ENCODE results near the gene MYH6.

MYH6 gene

DNA sequence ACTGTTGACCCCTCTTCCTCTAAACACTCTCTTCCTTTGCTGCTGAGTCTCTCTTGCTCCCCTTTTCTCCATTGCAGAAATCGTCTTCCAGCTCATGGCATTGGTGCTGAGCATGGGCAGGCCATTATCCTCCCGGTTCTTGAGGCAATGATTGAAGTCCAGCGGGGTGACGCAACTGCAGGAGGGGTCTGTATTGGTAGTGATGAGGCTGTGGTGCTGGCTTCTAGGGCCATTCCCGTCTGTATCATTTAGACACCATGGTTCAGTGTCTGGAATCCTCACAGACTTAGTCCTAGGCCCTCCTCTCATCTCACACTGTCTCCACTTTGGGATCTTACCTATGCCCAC, 54.7 kb downstream of the MYH6 start:
- no peak for DNase-seq

DNA sequence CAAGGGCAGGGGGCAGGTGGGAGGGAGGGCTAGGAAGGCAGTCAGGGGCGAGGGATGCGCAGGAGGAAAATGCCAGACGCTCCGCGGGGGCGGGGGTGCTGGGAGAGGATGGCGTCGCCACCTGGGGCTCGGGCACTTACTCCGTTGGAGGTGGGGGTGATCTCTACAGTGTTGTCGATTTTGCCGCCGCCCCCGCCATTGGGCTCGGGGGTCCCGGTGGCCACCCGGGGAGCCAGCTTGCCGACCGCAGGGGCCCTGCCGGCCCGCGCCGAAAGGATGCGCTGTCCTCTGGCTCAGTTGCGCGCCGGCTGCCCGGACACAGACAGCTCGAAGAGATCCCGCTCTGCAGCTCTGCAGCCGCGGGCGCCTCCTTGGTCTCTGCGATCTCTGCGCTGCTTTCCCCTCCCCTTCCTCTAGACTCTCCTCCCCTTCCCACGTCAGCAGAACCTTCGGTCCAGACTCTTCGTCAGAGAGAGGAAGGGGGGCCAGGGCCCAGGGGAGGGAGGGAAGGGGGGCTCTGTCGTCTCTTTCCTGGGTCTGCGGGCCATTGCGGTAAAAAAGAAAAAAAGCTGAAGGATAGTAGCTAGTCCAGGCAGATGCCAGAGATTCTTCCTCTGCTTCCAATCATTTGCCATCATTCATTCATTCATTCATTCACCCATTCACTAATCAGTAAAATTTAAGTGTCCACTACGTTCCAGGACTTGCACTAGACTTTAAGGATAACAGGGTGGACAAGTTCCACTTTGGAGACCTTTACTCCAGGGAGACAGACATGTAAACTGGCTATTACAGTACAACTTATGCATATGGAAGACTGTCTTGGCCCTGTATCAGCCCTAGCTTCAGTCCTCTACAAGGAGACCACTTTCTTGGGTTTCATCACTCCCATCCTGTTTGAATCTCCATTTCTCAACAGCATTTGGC, 55.3 kb downstream of the MYH6 start, which contains the start of gene SLC22A17:
SLC22A17 (minus strand) TSS at position 382 of the 927 bp plus-strand sequence.
- DNase-seq = peak; percentile 79

DNA sequence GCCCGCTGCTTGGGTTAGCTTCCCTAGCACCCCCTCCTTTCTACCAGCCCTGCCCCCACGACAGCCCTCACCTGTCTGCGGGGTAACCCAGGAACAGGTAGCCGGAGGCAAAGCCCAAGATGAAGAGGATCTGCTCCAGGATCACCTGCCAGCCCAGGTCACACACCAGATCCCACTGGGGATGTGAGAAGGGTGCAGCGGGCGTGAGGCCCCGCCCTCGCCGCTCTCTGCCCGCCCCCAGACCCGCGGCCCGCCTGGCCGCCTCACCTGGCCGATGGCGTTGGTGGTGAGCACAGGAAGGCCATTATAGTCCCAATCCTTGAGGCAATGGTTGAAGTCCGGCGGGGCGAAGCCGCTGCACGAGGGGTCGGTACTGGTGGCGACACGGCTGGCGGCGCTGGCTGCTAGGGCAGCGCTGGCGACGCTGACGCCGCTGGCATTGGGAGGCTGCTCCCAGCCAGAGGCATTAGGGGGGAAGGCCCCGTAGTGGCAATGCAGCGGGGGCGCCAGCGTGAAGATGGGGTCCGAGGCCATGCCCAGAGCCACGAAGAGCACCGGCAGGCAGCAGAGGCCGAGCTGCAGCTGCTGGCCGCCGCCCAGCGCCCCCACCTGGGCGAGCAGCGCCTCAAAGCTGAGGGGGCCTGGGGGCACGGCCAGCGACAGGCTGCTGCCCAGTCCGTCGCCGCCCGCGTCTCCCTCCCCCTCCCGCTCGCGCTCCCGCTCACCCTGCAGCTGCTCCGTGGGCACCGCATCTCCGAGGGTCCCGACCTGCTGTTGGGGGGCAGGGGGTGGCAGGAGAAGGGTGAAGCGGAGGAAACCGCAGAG, 56.2 kb downstream of the MYH6 start:
- no peak for DNase-seq

GRCh38 chr14:23349156-23349845, 58.8 kb downstream of the MYH6 start:
- DNase-seq = no peak

GRCh38 chr14:23348297-23348655, 59.8 kb downstream of the MYH6 start:
- DNase-seq = no peak

- DNase-seq = no peak
These were observed 60.4 kb downstream of the MYH6 start for GRCh38 chr14:23347406-23348296.

DNA sequence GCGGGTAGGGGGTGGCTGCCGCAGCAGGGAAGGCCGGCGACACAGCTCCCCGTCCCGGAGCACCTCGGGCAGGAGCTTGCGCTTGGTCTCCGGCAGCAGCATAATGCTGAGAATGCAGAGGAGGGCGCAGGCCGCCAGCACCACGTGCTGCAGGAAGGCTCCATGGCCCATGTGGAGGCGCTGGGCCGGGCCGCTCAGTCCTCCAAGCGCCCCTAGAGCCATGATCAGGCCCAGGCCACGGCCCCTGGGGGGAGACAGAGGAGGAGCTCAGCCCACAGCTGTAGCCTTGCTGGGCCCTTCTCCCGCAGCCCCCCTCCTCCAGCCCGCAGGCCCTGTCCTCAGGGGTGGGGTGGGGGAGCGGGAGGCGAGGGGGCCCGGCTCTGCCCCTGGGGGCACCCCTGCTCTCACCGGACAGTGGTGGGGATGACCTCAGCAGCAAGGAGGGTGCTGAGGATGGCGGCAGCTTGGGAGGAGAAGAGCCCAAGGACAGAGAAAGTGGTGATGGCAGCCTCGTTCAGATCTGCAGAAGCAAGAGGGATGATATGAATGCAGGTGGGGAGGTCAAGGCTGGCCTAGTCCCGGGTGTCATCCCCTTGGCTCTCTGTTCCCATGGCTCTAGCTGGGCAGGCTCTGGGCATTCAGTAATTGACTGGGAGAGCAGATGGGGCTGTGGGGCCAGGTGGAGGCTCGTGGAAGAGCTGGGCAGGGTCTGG, 61.2 kb downstream of the MYH6 start:
- DNase-seq = no peak

DNA sequence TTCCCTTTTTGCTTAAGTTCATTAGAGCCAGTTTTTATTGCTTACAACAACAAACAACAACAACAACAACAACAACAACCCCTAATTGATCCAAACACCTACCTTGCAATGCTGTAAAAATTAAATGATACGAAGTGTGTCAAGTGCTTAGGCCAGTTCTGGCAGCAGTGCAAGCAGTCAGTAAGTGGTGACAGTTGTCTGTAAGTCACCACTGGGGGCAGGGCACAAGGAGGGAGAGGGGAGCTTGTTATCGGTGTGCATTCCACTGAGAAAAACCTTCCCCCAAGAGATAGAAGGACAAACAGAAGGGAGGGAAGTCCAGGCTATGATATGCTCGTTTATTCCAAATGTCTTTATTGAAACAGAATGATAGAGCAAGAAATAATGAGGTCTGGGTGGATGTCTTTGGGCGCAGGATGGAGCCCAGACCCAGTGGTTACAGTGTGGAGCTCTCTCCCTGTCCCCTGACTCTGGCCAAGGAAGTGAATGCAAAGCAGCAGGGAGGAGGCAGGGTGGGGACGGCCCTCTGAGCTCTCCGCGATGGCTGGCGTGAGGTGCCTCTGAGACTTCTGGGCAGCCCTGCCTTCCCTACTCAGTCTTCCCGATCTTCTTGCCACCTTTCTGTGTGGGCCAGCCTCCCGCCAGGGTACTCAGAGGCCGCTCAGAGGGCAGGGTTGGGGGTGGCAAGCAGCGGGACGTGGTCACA, 61.9 kb downstream of the MYH6 start:
- DNase-seq = no peak

DNA sequence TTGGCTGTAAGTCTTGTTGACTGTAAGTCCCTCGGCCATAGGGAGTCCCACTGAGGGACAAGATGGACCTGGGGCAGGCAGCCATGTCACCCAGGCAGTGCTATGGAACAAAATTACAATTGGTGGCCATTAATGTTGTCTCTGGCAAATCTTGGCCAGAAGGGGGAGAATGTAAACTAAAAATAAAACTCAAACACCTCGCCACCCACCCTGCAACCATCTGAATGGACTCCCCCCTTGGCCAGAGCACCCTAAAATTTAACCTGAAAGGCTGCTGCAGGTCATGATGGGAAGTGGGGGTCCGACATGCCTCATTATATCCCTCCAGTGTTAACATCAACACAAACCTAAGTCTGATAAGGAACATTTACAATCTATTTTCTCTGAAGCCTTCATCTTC, 63.6 kb downstream of the MYH6 start:
- DNase-seq = no peak

DNA sequence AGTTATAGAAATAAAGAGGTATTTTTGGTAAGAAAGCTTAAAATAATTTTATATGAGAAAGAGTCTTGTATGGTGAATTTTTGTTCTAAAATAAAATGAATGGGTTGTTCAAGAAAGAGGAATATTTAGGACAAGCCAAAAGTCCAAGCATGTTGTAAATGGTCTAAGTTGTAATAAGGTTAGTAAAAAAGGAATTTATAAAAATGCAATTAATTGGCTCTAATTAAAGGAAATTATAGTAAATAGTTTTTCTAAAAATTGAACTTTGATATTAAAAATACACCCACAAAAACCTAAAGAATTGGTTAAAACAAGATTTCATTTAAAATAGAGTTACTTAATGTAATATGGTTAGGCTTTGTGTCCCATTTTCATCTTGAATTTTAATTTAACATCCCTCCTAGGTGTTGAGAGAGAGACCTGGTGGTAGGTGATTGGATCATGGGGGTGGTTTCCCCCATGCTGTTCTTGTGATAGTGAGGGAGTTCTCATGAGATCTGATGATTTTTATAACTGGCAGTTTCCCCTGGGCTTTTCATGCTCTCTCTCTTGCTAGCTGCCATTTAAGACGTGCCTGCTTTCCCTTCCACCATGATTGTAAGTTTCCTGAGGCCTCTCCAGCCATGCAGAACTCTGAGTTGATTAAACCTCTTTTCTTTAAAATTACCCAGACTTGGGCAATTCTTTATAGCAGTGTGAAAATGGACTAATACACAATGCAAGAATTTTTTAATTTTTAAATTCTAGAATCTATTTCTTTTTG, 68.4 kb downstream of the MYH6 start:
- DNase-seq = no peak

DNA sequence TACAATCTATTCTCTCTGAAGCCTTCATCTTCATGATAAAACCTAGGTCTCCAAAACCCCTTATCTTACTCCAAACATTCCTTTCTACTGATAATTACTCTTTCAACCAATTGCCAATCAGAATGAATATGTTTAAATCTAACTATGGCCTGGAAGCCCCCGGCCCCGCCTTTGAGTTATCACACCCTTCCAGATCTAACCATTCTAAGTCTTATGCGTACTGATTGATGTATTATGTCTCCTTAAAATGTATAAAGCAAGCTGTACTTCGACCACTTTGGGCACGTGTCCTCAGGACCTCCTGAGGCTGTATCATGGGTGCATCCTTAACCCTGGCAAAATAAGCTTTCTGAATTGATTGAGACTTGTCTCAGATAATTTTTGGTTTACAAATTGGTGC, 72.5 kb downstream of the MYH6 start:
- no peak for DNase-seq
